ENCODE results near the gene TSPAN9.

DNA sequence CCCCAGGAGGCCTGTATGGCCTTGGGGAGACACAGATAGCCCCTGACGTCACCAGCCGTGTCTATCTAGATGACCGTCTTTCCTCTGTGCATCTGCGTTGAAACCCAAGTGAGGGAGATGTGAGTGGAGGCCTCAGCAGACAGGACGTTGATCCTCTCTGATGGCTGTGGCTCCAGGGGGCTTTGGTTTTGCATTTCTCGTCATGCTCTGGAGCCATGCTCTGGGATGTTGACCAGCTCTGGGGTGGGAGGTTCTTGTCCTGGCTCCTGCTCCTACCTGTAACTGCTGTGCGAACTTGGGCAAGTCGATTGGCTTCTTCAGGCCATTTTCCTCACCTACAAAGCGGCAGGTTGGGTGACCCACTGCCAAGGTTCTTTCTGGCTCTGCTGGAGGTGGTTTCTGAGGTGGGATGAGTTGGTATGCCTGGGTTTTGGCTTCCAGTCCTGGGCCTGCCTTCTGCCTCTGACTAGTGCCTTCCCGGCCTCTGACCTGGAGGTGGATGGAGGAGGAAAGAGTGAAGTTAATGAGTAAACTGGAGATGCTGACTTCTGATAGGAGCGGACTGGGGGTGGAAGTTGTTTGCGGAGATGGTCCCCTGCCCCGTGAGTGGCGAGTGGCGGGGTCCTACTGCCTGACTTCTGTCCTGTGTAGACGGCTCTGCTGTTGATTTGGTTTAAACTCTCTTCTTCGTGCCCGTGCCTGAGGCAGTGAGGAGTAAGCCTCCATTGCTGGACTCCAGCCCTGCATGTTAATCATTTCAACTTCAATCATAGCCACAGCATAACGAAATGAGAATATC, 8.4 kb downstream of the TSPAN9 start:
- no peak for TF ChIP-seq EZH2 (IDR thresholded peaks at IDR 0.05; ENCODE audit: borderline replicate concordance, control insufficient read depth, low read depth, low read length)
- no peak for TF ChIP-seq POLR2AphosphoS2 (IDR thresholded peaks at IDR 0.05; ENCODE audit: low read depth, low read length)
- TF ChIP-seq, protein P1, sequence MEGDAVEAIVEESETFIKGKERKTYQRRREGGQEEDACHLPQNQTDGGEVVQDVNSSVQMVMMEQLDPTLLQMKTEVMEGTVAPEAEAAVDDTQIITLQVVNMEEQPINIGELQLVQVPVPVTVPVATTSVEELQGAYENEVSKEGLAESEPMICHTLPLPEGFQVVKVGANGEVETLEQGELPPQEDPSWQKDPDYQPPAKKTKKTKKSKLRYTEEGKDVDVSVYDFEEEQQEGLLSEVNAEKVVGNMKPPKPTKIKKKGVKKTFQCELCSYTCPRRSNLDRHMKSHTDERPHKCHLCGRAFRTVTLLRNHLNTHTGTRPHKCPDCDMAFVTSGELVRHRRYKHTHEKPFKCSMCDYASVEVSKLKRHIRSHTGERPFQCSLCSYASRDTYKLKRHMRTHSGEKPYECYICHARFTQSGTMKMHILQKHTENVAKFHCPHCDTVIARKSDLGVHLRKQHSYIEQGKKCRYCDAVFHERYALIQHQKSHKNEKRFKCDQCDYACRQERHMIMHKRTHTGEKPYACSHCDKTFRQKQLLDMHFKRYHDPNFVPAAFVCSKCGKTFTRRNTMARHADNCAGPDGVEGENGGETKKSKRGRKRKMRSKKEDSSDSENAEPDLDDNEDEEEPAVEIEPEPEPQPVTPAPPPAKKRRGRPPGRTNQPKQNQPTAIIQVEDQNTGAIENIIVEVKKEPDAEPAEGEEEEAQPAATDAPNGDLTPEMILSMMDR (IDR thresholded peaks at IDR 0.05 in 2 of 3, conservative IDR thresholded peaks at IDR 0.05 in 1 of 3; ENCODE audit: control insufficient read depth in 2 of 3, extremely low read depth in 1 of 3, insufficient read depth in 1 of 3, low read depth in 3 of 3, low read length in 3 of 3) = no peak
- TF ChIP-seq EED (IDR thresholded peaks at IDR 0.05; ENCODE audit: low read depth) = no peak
- TF ChIP-seq POLR2AphosphoS5 (IDR thresholded peaks at IDR 0.05; ENCODE audit: low read length) = no peak
- no peak for TF ChIP-seq CEBPB (IDR thresholded peaks at IDR 0.05; ENCODE audit: borderline replicate concordance in 1 of 2, low read depth in 2 of 2, low read length in 2 of 2)
- TF ChIP-seq POLR2A (IDR thresholded peaks at IDR 0.05; ENCODE audit: low read depth, low read length) = no peak
- TF ChIP-seq CREM (IDR thresholded peaks at IDR 0.05; ENCODE audit: low read depth) = no peak
- TF ChIP-seq SRF (IDR thresholded peaks at IDR 0.05; ENCODE audit: low read depth in 2 of 2, low read length in 2 of 2) = no peak
- TF ChIP-seq KLF5 (IDR thresholded peaks at IDR 0.05; ENCODE audit: partially characterized antibody) = no peak
- TF ChIP-seq RFX5 (IDR thresholded peaks at IDR 0.05; ENCODE audit: low read depth, low read length) = no peak
